ENCODE data around the gene ZFR2. TPM values are rescaled to one million over a fixed set of nuclear protein-coding genes. Genes with fewer than 3 reads are reported as not detected.

Gene ZFR2
- total and polyA plus RNA-seq, 10 of the 15 experiments (the other 5 are each of a cell fraction or from before 2014, with no cell fraction given), result 0.18 TPM; not detected in 9

DNA sequence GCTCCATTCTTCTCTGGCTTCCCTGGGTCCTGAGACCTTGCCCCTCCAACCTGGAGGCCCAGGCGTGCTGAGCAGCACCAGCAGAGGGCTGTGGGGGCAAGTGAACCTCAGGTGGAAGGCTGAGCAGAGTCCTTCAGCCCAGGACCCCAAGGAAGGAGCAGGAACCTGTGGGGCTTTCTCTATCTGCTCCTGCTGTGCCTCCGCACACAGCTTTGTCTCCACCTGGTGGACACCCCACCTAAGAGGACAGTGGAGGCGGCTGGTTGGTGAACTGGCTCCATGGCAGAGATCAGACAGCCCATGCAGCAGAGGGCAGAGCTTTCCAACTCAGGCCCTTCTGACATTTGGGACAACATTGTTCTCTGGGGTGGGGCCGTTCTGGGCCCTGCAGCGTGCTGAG, 19.7 kb downstream of the ZFR2 start (continued):
- TF ChIP-seq CTCF (IDR thresholded peaks at IDR 0.05 in 2 of 3, conservative IDR thresholded peaks at IDR 0.05 in 1 of 3; ENCODE audit: control insufficient read depth in 2 of 3, extremely low read depth in 1 of 3, insufficient read depth in 1 of 3, low read depth in 3 of 3, low read length in 3 of 3), result peak; percentile 35 to 41 (median 39); a peak in 4 of 6 replicates
- TF ChIP-seq SMC3 (IDR thresholded peaks at IDR 0.05; ENCODE audit: borderline replicate concordance, low read length), result peak; percentile 20; the same call in 1 of the 2 replicates
- TF ChIP-seq, protein P1, sequence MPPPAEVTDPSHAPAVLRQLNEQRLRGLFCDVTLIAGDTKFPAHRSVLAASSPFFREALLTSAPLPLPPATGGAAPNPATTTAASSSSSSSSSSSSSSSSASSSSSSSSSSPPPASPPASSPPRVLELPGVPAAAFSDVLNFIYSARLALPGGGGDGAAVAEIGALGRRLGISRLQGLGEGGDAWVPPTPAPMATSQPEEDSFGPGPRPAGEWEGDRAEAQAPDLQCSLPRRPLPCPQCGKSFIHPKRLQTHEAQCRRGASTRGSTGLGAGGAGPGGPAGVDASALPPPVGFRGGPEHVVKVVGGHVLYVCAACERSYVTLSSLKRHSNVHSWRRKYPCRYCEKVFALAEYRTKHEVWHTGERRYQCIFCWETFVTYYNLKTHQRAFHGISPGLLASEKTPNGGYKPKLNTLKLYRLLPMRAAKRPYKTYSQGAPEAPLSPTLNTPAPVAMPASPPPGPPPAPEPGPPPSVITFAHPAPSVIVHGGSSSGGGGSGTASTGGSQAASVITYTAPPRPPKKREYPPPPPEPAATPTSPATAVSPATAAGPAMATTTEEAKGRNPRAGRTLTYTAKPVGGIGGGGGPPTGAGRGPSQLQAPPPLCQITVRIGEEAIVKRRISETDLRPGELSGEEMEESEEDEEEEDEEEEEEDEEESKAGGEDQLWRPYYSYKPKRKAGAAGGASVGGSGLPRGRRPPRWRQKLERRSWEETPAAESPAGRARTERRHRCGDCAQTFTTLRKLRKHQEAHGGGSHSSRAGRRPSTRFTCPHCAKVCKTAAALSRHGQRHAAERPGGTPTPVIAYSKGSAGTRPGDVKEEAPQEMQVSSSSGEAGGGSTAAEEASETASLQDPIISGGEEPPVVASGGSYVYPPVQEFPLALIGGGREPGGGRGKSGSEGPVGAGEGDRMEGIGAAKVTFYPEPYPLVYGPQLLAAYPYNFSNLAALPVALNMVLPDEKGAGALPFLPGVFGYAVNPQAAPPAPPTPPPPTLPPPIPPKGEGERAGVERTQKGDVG (CRISPR knock-in tag; IDR thresholded peaks at IDR 0.05), result no peak
- no peak for TF ChIP-seq POLR2AphosphoS2 (IDR thresholded peaks at IDR 0.05; ENCODE audit: low read depth, low read length)
- TF ChIP-seq ELK1 (IDR thresholded peaks at IDR 0.05; ENCODE audit: low read depth, low read length), result no peak
- TF ChIP-seq ESRRA (IDR thresholded peaks at IDR 0.05; ENCODE audit: low read length), result no peak
- TF ChIP-seq ZBTB40 (IDR thresholded peaks at IDR 0.05; ENCODE audit: borderline replicate concordance), result no peak
- 0 out of 2 replicates have a peak, but pooled peaks have one; percentile 6 for TF ChIP-seq TCF12 (IDR thresholded peaks at IDR 0.05; ENCODE audit: low read depth, low read length)
- TF ChIP-seq CHD1 (IDR thresholded peaks at IDR 0.05; ENCODE audit: low read depth, low read length), result no peak
- no peak for TF ChIP-seq NFXL1 (IDR thresholded peaks at IDR 0.05; ENCODE audit: borderline replicate concordance)
